Subcutaneous adipose tissue (tissue), 4 donors: Measurements from ENCODE around the gene C19orf47. TPM values are rescaled to one million over a fixed set of nuclear protein-coding genes. Genes with fewer than 3 reads are reported as not detected.

Source experiments
- total RNA-seq, 4 donors: library from RNA; depleted of rRNA; stranded (reverse); fragments of >200 nt; gene quantifications; one replicate each; pipeline ENCODE4 v1.1.0, GENCODE V29; 2016
- TF ChIP-seq, protein P1 (sequence below): fragments of 450-650 bp; IDR thresholded peaks from one replicate; pipeline ENCODE4 v1.5.1; 2016; ENCODE audit warnings: low read depth, mild to moderate bottlenecking, control low read depth, antibody characterized with exemption, moderate library complexity

The C19orf47 gene
- total RNA-seq, 4 donors from 2014 or later, result 6.8 to 19.2 (median 10.2) TPM

DNA sequence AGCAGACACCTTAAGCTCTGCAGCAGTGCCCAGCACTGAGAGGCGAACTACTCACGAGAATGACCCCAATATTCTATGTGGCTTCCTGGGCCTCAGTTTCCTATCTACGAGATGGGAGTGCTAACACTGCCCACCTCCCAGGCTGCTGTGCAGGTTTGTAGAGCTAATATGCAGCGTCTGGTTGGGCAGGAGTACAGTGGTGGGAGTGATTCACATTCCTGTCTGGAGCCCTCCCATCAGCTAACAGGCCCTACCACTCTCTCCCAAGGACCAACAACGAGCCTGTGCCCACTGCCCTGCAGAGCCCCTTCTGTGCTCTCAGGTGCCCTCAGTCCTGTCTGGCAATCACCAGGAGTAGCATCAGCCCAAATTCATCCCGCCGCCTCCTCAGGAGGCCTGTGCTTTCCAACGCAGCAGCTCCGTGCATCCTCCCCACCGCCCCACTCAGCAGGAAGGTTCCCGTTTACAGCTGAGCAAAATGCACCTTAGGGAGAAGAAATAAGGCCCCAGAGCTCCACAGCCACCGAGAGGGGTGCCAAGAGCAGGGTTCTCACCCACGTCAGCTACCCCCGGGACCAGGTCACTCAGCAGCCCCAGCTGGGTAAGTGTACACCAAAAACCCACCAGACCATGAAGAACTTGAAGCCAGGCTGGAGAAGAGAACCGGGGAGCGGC, 69.7 kb downstream of the C19orf47 start:
- TF ChIP-seq, protein P1, sequence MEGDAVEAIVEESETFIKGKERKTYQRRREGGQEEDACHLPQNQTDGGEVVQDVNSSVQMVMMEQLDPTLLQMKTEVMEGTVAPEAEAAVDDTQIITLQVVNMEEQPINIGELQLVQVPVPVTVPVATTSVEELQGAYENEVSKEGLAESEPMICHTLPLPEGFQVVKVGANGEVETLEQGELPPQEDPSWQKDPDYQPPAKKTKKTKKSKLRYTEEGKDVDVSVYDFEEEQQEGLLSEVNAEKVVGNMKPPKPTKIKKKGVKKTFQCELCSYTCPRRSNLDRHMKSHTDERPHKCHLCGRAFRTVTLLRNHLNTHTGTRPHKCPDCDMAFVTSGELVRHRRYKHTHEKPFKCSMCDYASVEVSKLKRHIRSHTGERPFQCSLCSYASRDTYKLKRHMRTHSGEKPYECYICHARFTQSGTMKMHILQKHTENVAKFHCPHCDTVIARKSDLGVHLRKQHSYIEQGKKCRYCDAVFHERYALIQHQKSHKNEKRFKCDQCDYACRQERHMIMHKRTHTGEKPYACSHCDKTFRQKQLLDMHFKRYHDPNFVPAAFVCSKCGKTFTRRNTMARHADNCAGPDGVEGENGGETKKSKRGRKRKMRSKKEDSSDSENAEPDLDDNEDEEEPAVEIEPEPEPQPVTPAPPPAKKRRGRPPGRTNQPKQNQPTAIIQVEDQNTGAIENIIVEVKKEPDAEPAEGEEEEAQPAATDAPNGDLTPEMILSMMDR, result no peak

GRCh38 chr19:40277356-40278059, 70.7 kb downstream of the C19orf47 start:
- TF ChIP-seq, protein P1, result no peak

- TF ChIP-seq, protein P1, result no peak
Measured at GRCh38 chr19:40274585-40275544, 73.3 kb downstream of the C19orf47 start.

DNA sequence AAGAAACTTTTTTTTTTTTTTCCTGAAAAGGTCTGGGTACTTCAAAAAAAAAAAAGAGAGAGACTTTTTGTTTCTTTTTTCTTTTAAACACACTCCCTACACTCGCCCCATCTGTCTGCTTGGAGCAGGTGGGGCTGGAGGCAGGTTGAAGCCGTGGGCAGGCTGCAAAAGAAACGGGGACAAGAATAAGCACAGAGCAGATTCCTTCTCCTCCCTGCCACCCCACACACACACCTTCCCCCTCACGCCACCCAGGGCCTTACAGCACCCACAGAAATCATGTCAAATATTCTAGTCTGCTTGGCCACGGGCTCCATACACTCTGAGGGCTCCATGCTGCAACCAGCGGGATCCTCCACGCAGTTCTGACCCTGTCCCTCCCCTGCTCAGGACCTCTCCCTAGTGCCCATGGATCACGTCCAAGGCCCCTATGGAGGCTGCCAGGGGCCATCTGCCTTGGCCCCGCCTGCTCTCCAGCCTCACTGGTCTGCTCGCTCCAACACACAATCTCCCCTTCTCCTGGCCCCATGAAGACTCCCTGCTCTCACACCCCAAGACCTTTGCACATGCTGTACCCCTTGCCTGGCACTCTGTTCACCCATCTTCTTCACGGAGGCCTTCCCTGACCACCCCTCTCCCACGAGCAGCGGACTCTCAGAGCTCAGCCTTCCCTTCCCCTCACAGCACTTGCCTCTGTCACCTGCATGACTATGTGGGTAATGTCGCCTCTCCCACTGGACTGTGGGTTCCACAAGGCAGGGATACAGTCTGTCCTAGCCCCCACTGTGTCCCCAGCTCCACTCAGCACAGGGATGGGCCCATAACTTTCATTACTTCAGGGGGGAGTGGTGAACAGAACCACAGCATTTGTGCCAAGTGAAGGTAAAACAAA, 74.5 kb downstream of the C19orf47 start:
- TF ChIP-seq, protein P1, result no peak

DNA sequence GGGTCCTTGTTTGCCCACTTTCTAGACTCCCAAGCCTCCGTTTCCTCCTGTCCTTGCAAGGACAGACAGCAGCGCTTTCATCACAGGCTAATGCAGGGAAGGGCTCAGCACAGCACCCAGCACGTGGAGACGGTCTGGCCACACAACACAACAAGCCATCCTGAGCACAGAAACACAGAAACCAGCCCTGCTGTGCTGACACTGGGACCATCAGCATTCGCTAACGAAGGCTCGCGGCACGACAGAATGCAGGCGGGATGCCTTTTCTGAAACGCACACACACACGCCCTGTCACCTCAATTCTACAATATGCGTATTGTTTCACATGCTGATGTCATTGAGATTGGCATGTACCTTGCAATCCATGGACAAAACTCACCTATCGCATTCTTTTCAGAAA, 75.9 kb downstream of the C19orf47 start:
- TF ChIP-seq, protein P1, result no peak

DNA sequence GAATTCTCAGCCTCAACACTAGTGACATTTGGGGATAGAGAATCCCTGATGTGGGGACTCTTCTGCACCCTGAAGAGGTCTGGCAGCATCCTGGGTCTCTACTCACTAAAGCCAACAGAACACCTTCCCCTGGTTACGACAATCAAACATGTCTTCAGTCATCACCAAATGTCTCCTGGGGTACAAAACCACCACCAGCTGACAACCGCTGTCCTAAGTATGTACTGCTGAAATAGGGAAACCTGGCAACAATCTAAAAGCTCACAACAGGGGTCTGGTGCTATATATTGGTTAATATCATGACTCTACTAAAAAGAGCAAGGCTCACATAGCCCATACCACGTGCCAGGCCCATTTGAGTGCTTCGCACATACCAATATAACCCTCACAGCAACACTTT, 76.5 kb downstream of the C19orf47 start:
- TF ChIP-seq, protein P1, result no peak
